Measurements from ENCODE around the gene SLC35F4. TPM values are rescaled to one million over a fixed set of nuclear protein-coding genes. Genes with fewer than 3 reads are reported as not detected.
A peak's percentile ranks its signal among the peaks of the same experiment; 100 is the strongest.

SLC35F4 gene
- total RNA-seq (2022) (not detected in 2 replicates), Bru-seq, nascent RNA (percentile 5 among the genes with signal in this experiment), BruChase-seq, experiment 1, labeled RNA remaining after a 2-hour chase (percentile 8 among the genes with signal in this experiment), BruChase-seq, experiment 2, labeled RNA remaining after a 6-hour chase (percentile 4 among the genes with signal in this experiment)
- long read RNA-seq, partial matches to known transcripts: 0 of 1 reads
- long read RNA-seq, other reads (novel, unspliced or antisense): 1 of 1 reads

DNA sequence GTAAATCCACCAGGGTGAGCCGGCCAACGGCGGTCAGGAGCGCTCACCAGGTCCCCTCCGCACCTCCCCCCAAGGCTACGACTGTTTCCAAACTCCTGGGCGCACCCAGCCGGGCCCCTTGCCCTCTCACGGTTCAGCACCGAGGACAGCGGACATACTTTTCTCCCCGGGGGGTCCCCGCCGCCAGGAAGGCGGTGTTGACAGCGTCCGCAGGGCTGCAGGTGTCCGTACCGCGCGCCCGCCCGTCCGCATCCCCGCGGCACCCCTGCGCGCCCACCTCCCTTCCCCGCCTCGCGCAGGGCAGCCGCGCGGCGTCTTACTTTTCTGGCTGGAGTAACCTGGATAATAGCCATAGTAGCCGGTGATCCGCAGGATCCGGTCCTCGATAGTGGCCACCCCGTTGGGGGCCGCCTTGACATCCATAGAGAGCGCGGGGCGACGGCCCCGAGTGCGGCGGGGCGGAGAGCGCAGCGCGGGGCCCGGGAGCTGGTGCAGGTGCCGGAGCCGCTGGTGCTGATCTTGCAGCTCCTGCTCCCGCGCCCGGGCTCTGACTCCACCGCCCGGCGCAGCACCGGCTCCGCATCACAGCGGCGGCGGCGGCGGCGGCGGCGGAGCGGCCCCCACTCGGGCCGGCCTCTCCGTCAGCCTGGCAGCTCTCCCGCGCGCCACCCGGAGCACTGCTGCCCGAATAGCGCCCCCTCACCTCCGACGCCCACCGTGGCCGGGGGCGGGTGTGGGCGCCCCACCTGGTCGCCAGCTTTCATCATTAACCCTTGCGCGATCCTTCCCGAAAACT is at the start of gene SLC35F4:
Gene SLC35F4 (minus strand): TSS at position 690 of the 796 bp plus-strand sequence.
- no peak for DNase-seq

DNA sequence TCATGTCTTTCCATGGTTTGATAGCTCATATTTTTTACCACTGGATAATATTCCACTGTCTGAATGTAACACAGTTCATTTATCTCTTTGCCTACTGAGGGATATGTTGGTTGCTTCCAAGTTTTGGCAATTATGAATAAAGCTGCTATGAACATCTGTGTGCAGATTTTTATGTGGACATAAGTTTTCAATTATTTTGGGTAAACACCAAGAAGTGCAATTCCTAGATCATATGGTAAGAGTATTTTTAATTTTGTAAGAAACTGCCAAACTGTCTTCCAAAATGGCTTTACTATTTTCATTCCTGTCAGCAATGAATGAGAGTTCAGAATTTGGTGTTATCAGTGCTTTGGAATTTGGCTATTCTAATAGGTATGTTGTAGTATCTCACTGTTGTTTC is 43.7 kb upstream of the SLC35F4 start:
- no peak overlapping the region for H3K4me3 ChIP-seq (ENCODE audit: low read depth, low read length)
- Mint-ChIP-seq H3K36me3 (ENCODE audit: insufficient read depth, unreplicated experiment) (no peaks in the 10 kb centered on the region), H3K4me3 (ENCODE audit: unreplicated experiment) (no peak overlapping the region), H3K27me3 (ENCODE audit: insufficient read depth, unreplicated experiment) (peaks cover 11% of the 10 kb centered on the region), H3K27ac (ENCODE audit: unreplicated experiment) (no peak overlapping the region), H3K9me3 (ENCODE audit: unreplicated experiment) (no peaks in the 10 kb centered on the region), H3K4me1 (ENCODE audit: low read depth, unreplicated experiment) (no peaks in the 10 kb centered on the region)
- TF ChIP-seq, protein P1, sequence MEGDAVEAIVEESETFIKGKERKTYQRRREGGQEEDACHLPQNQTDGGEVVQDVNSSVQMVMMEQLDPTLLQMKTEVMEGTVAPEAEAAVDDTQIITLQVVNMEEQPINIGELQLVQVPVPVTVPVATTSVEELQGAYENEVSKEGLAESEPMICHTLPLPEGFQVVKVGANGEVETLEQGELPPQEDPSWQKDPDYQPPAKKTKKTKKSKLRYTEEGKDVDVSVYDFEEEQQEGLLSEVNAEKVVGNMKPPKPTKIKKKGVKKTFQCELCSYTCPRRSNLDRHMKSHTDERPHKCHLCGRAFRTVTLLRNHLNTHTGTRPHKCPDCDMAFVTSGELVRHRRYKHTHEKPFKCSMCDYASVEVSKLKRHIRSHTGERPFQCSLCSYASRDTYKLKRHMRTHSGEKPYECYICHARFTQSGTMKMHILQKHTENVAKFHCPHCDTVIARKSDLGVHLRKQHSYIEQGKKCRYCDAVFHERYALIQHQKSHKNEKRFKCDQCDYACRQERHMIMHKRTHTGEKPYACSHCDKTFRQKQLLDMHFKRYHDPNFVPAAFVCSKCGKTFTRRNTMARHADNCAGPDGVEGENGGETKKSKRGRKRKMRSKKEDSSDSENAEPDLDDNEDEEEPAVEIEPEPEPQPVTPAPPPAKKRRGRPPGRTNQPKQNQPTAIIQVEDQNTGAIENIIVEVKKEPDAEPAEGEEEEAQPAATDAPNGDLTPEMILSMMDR (IDR thresholded peaks at IDR 0.05; ENCODE audit: insufficient read depth in 1 of 2, low read depth in 1 of 2, low read length in 1 of 2, severe bottlenecking in 1 of 2, unreplicated experiment in 1 of 2): no peak
- ChIA-PET CTCF (no interaction called here), POLR2A (no interaction called here)
- no peaks in the 10 kb centered on the region; the same call in 1 of the 2 replicates for H3K27me3 ChIP-seq (replicated peaks; ENCODE audit: control insufficient read depth, insufficient read depth, low read length)
- DNase-seq: no peak
- BruUV-seq (replicated peaks): no TSS peak
- intact Hi-C loops (cut with micrococcal nuclease; ENCODE audit: unreplicated experiment): no loop called here
- no peaks in the 10 kb centered on the region for H3K4me1 ChIP-seq
- no peaks in the 10 kb centered on the region for H3K9me3 ChIP-seq
- no peaks in the 10 kb centered on the region for H3K36me3 ChIP-seq (ENCODE audit: control insufficient read depth, insufficient read depth, low read length)

More for the DNA sequence above, at the start of gene SLC35F4:
- ChIA-PET POLR2A (no interaction called here), CTCF (no interaction called here)
- H3K4me1 ChIP-seq: no peaks in the 10 kb centered on the region
- H3K9me3 Mint-ChIP-seq (ENCODE audit: unreplicated experiment): no peaks in the 10 kb centered on the region
- no peaks in the 10 kb centered on the region for H3K27me3 ChIP-seq (replicated peaks; ENCODE audit: control insufficient read depth, insufficient read depth, low read length)
- H3K4me3 ChIP-seq (ENCODE audit: low read depth, low read length): no peak within 1 kb of the TSS
- H3K4me1 Mint-ChIP-seq (ENCODE audit: low read depth, unreplicated experiment): peaks cover 7% of the 10 kb centered on the region
- no TSS peak for BruUV-seq (replicated peaks)
- H3K27me3 Mint-ChIP-seq (ENCODE audit: insufficient read depth, unreplicated experiment): peaks cover 9% of the 10 kb centered on the region
- intact Hi-C loops (cut with micrococcal nuclease; ENCODE audit: unreplicated experiment): no loop called here
- H3K4me3 Mint-ChIP-seq (ENCODE audit: unreplicated experiment): no peak within 1 kb of the TSS
- TF ChIP-seq, protein P1 (IDR thresholded peaks at IDR 0.05; ENCODE audit: insufficient read depth in 1 of 2, low read depth in 1 of 2, low read length in 1 of 2, severe bottlenecking in 1 of 2, unreplicated experiment in 1 of 2): no peak
- no peaks in the 10 kb centered on the region for H3K9me3 ChIP-seq
- no peak within 1 kb of the TSS for H3K27ac Mint-ChIP-seq (ENCODE audit: unreplicated experiment)
- no peaks in the 10 kb centered on the region for H3K36me3 ChIP-seq (ENCODE audit: control insufficient read depth, insufficient read depth, low read length)
- no peaks in the 10 kb centered on the region for H3K36me3 Mint-ChIP-seq (ENCODE audit: insufficient read depth, unreplicated experiment)

DNA sequence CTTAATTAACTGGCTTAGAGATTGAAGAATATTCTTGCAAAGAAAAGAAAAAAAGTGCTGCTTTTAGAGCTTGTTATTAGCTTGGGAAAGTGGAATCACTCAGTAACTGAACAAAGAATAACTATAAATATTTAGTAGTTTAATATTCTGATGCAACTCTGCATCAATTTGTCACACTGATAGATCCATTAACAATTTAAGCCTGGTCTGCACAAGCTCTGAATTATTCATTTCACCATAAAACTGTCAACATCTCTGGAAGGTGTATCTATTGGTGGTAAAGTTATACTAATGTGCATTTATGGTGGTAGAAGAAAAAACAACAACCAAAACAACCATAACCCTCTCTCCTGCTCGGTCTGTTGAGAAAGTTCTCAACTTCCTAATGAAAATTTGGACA is 38.1 kb upstream of the SLC35F4 start:
- no peaks in the 10 kb centered on the region for H3K9me3 Mint-ChIP-seq (ENCODE audit: unreplicated experiment)
- BruUV-seq (replicated peaks): no TSS peak
- no peaks in the 10 kb centered on the region for H3K4me1 Mint-ChIP-seq (ENCODE audit: low read depth, unreplicated experiment)
- H3K27me3 Mint-ChIP-seq (ENCODE audit: insufficient read depth, unreplicated experiment): peaks cover 3% of the 10 kb centered on the region
- ChIA-PET CTCF (no interaction called here), POLR2A (no interaction called here)
- no peak overlapping the region for H3K4me3 ChIP-seq (ENCODE audit: low read depth, low read length)
- DNase-seq: no peak
- intact Hi-C loops (cut with micrococcal nuclease; ENCODE audit: unreplicated experiment): no loop called here
- no peaks in the 10 kb centered on the region for H3K4me1 ChIP-seq
- H3K27ac Mint-ChIP-seq (ENCODE audit: unreplicated experiment): no peak overlapping the region
- TF ChIP-seq, protein P1 (IDR thresholded peaks at IDR 0.05; ENCODE audit: insufficient read depth in 1 of 2, low read depth in 1 of 2, low read length in 1 of 2, severe bottlenecking in 1 of 2, unreplicated experiment in 1 of 2): no peak
- H3K9me3 ChIP-seq: no peaks in the 10 kb centered on the region
- H3K27me3 ChIP-seq (replicated peaks; ENCODE audit: control insufficient read depth, insufficient read depth, low read length): no peaks in the 10 kb centered on the region; the same call in 1 of the 2 replicates
- no peaks in the 10 kb centered on the region for H3K36me3 ChIP-seq (ENCODE audit: control insufficient read depth, insufficient read depth, low read length)
- no peak overlapping the region for H3K4me3 Mint-ChIP-seq (ENCODE audit: unreplicated experiment)
- H3K36me3 Mint-ChIP-seq (ENCODE audit: insufficient read depth, unreplicated experiment): no peaks in the 10 kb centered on the region

Data from Caco-2 (cell line).